ENCODE measurements around the gene ADRB1. TPM values are rescaled to one million over a fixed set of nuclear protein-coding genes. Genes with fewer than 3 reads are reported as not detected.

Gene ADRB1
- total RNA-seq, 1 donor from 2014 or later: not detected

DNA sequence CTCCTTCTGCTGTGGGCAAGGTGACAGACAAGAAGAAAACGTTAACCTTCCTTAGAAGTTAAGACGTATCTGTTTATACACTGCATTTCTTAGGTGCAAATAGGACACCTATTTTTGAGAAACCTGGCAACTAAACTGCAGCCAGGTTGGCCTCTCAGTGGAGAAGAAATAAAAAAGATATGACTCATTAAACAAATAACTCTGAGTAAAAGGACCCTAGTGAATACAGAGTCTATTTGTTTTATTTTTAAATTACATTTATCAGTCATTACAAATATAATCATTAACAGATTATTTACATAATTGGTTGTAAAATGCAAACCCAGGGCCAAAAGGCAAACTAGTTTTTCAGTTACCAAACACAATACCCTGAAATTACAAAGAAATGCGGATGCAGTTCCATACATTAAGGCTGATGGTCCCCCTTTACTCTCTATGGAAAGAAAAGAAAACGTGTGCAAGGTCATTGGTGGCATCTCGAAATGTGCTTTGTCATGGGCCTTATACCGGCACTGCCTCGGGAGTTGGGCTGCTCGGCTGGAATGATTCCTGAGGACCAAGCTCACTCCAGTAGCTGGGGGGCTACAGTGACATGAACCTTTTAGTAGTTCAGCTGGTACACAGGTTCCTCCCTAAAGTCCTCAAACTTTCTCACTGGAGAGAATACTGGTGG is 38.4 kb downstream of the ADRB1 start:
- TF ChIP-seq, protein P1, sequence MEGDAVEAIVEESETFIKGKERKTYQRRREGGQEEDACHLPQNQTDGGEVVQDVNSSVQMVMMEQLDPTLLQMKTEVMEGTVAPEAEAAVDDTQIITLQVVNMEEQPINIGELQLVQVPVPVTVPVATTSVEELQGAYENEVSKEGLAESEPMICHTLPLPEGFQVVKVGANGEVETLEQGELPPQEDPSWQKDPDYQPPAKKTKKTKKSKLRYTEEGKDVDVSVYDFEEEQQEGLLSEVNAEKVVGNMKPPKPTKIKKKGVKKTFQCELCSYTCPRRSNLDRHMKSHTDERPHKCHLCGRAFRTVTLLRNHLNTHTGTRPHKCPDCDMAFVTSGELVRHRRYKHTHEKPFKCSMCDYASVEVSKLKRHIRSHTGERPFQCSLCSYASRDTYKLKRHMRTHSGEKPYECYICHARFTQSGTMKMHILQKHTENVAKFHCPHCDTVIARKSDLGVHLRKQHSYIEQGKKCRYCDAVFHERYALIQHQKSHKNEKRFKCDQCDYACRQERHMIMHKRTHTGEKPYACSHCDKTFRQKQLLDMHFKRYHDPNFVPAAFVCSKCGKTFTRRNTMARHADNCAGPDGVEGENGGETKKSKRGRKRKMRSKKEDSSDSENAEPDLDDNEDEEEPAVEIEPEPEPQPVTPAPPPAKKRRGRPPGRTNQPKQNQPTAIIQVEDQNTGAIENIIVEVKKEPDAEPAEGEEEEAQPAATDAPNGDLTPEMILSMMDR (IDR thresholded peaks at IDR 0.05; ENCODE audit: unreplicated experiment): no peak
- H3K4me1 Mint-ChIP-seq (ENCODE audit: unreplicated experiment): peaks cover 3% of the 10 kb centered on the region
- H3K9me3 Mint-ChIP-seq (ENCODE audit: unreplicated experiment): no peaks in the 10 kb centered on the region
- peaks cover 4% of the 10 kb centered on the region for H3K27me3 Mint-ChIP-seq (ENCODE audit: unreplicated experiment)
- H3K36me3 Mint-ChIP-seq (ENCODE audit: low read depth, unreplicated experiment): no peaks in the 10 kb centered on the region
- H3K4me3 Mint-ChIP-seq (ENCODE audit: unreplicated experiment): no peak overlapping the region
- no peak for DNase-seq (ENCODE audit: low spot score)
- no peak overlapping the region for H3K27ac Mint-ChIP-seq (ENCODE audit: unreplicated experiment)

DNA sequence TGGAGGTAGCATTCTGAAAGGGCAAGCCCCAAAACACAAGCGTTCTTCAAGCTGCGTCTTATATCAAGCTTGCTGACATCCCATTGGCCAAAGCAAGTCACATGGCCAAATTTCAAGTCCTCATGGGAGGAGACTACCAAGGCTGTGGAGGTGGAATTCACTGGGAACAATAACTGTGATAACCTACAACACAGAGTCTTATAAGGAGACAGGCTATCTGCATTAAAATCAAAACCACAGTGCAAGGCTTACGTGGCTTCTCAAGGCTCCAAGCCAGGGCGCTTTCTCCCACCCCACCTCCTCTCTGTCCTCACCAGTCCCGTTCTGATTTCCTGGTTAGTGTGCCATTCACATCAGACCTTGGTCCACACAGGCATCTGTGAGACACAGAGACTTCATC is 39.4 kb downstream of the ADRB1 start:
- Mint-ChIP-seq H3K36me3 (ENCODE audit: low read depth, unreplicated experiment) (no peaks in the 10 kb centered on the region), H3K27ac (ENCODE audit: unreplicated experiment) (no peak overlapping the region), H3K27me3 (ENCODE audit: unreplicated experiment) (peaks cover 4% of the 10 kb centered on the region), H3K4me1 (ENCODE audit: unreplicated experiment) (peaks cover 3% of the 10 kb centered on the region), H3K9me3 (ENCODE audit: unreplicated experiment) (no peaks in the 10 kb centered on the region), H3K4me3 (ENCODE audit: unreplicated experiment) (no peak overlapping the region)
- no peak for DNase-seq (ENCODE audit: low spot score)
- TF ChIP-seq, protein P1 (IDR thresholded peaks at IDR 0.05; ENCODE audit: unreplicated experiment): no peak

- TF ChIP-seq, protein P1 (IDR thresholded peaks at IDR 0.05; ENCODE audit: unreplicated experiment): no peak
- Mint-ChIP-seq H3K27ac (ENCODE audit: unreplicated experiment) (no peak overlapping the region), H3K4me3 (ENCODE audit: unreplicated experiment) (no peak overlapping the region), H3K4me1 (ENCODE audit: unreplicated experiment) (peaks cover 3% of the 10 kb centered on the region), H3K9me3 (ENCODE audit: unreplicated experiment) (no peaks in the 10 kb centered on the region), H3K27me3 (ENCODE audit: unreplicated experiment) (peaks cover 4% of the 10 kb centered on the region), H3K36me3 (ENCODE audit: low read depth, unreplicated experiment) (no peaks in the 10 kb centered on the region)
- DNase-seq (ENCODE audit: low spot score): no peak
Observed at GRCh38 chr10:114084215-114084614, 40.5 kb downstream of the ADRB1 start.

GRCh38 chr10:114087255-114087654 is 43.6 kb downstream of the ADRB1 start:
- Mint-ChIP-seq H3K4me3 (ENCODE audit: unreplicated experiment) (no peak overlapping the region), H3K27me3 (ENCODE audit: unreplicated experiment) (peaks cover 1% of the 10 kb centered on the region), H3K27ac (ENCODE audit: unreplicated experiment) (no peak overlapping the region), H3K36me3 (ENCODE audit: low read depth, unreplicated experiment) (no peaks in the 10 kb centered on the region), H3K9me3 (ENCODE audit: unreplicated experiment) (no peaks in the 10 kb centered on the region), H3K4me1 (ENCODE audit: unreplicated experiment) (no peaks in the 10 kb centered on the region)
- TF ChIP-seq, protein P1 (IDR thresholded peaks at IDR 0.05; ENCODE audit: unreplicated experiment): peak; percentile 46
- no peak for DNase-seq (ENCODE audit: low spot score)

DNA sequence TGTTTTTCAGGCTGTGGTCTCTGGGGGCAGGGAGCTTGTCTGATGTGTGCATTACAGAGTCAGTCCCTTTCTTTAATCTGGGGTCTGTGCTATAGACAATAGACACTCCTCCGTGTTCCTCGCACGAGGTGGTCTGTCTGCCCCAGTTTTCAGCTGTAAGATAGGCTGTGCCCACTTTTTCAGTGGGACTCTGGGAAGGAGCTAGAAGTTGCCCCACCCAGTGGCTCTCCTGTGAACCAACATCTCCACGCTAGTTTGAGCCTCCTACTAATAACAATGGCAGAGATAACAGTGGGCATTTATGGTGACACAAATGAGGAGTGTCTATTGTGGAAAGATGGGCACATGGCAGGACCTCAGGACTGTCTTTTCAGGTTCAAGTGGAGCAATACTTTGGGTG is 44.0 kb downstream of the ADRB1 start:
- Mint-ChIP-seq H3K36me3 (ENCODE audit: low read depth, unreplicated experiment) (no peaks in the 10 kb centered on the region), H3K9me3 (ENCODE audit: unreplicated experiment) (no peaks in the 10 kb centered on the region), H3K27ac (ENCODE audit: unreplicated experiment) (no peak overlapping the region), H3K4me3 (ENCODE audit: unreplicated experiment) (no peak overlapping the region), H3K4me1 (ENCODE audit: unreplicated experiment) (no peaks in the 10 kb centered on the region), H3K27me3 (ENCODE audit: unreplicated experiment) (no peaks in the 10 kb centered on the region)
- no peak for DNase-seq (ENCODE audit: low spot score)
- TF ChIP-seq, protein P1 (IDR thresholded peaks at IDR 0.05; ENCODE audit: unreplicated experiment): no peak
